Measurements from ENCODE around the gene UBE2Q2. TPM values are rescaled to one million over a fixed set of nuclear protein-coding genes. Genes with fewer than 3 reads are reported as not detected.

The UBE2Q2 gene
- total RNA-seq, 3 donors from 2014 or later (not counting 1 experiment from before 2014, with no cell fraction given): 39.5 to 64.6 (median 63.9) TPM

GRCh38 chr15:75840659-75841058 is 2.6 kb upstream of the UBE2Q2 start:
- no peak overlapping the region for H3K27ac Mint-ChIP-seq
- no peaks in the 10 kb centered on the region for H3K9me3 Mint-ChIP-seq
- no peaks in the 10 kb centered on the region for H3K9me3 ChIP-seq (ENCODE audit: control insufficient read depth, insufficient read depth, low read length)

DNA sequence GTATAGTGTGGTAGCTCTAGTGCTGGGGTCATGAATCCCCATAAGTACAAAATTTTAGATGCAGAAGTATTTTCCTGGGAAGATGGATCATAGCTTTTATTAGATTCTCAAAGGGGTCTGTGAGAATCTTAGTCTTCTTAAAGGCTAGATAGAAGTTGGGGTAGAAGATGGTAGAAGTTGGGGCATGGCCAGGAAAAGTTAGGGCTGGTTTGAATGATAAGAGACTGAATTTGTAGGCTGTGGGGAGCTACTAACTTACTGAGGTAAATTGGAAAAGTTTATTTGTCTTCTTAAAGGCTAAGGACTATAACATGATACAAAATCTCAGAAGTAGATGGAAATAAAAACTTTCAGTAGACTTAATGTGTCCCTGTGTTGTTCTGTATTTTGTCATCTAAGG is 1.6 kb upstream of the UBE2Q2 start:
- H3K36me3 Mint-ChIP-seq: no peaks in the 10 kb centered on the region
- Histone ChIP-seq H3K9me3 (ENCODE audit: control insufficient read depth, insufficient read depth, low read length) (no peaks in the 10 kb centered on the region), H3K27ac (ENCODE audit: low read length) (no peak overlapping the region), H3K4me1 (ENCODE audit: control insufficient read depth, insufficient read depth, low read length) (peaks cover 41% of the 10 kb centered on the region), H3K36me3 (ENCODE audit: control insufficient read depth, insufficient read depth, low read length) (no peaks in the 10 kb centered on the region), H3K27me3 (ENCODE audit: control insufficient read depth, insufficient read depth, low read length) (no peaks in the 10 kb centered on the region), H3K4me3 (ENCODE audit: low read length) (no peak overlapping the region)
- H3K9me3 Mint-ChIP-seq: no peaks in the 10 kb centered on the region
- intact Hi-C loops (cut with micrococcal nuclease): loop anchor here (10.0 kb wide), 1 partner anchor 63 kb away; the partner anchor contains the start of gene FBXO22
- DNase-seq (peak in 1 of 2 donors; percentile 9), ATAC-seq (no peak)
- peak overlapping the region; percentile 49 for H3K4me3 Mint-ChIP-seq
- H3K27ac Mint-ChIP-seq: peak overlapping the region in 1 of 2 donors; percentile 88
- TF ChIP-seq, protein P1, sequence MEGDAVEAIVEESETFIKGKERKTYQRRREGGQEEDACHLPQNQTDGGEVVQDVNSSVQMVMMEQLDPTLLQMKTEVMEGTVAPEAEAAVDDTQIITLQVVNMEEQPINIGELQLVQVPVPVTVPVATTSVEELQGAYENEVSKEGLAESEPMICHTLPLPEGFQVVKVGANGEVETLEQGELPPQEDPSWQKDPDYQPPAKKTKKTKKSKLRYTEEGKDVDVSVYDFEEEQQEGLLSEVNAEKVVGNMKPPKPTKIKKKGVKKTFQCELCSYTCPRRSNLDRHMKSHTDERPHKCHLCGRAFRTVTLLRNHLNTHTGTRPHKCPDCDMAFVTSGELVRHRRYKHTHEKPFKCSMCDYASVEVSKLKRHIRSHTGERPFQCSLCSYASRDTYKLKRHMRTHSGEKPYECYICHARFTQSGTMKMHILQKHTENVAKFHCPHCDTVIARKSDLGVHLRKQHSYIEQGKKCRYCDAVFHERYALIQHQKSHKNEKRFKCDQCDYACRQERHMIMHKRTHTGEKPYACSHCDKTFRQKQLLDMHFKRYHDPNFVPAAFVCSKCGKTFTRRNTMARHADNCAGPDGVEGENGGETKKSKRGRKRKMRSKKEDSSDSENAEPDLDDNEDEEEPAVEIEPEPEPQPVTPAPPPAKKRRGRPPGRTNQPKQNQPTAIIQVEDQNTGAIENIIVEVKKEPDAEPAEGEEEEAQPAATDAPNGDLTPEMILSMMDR (IDR thresholded peaks at IDR 0.05): no peak
- no peaks in the 10 kb centered on the region for H3K27me3 Mint-ChIP-seq (ENCODE audit: low read depth in 2 of 2)
- peaks cover 31 to 33% of the 10 kb centered on the region in 2 donors for H3K4me1 Mint-ChIP-seq

More at GRCh38 chr15:75840659-75841058, 2.6 kb upstream of the UBE2Q2 start:
- Mint-ChIP-seq H3K4me1 (peaks cover 25% of the 10 kb centered on the region in 2 donors), H3K4me3 (no peak overlapping the region), H3K27me3 (ENCODE audit: low read depth in 2 of 2) (no peaks in the 10 kb centered on the region), H3K36me3 (no peaks in the 10 kb centered on the region)
- peaks cover 38% of the 10 kb centered on the region for H3K4me1 ChIP-seq (ENCODE audit: control insufficient read depth, insufficient read depth, low read length)
- no peak for DNase-seq
- no peak for ATAC-seq
- H3K27ac ChIP-seq (ENCODE audit: low read length): no peak overlapping the region
- no peak overlapping the region for H3K4me3 ChIP-seq (ENCODE audit: low read length)
- H3K36me3 ChIP-seq (ENCODE audit: control insufficient read depth, insufficient read depth, low read length): no peaks in the 10 kb centered on the region
- TF ChIP-seq, protein P1 (IDR thresholded peaks at IDR 0.05): no peak
- H3K27me3 ChIP-seq (ENCODE audit: control insufficient read depth, insufficient read depth, low read length): no peaks in the 10 kb centered on the region
- intact Hi-C loops (cut with micrococcal nuclease): loop anchor here (10.0 kb wide), 1 partner anchor 64 kb away; the partner anchor contains the start of gene FBXO22

GRCh38 chr15:75843678-75844581 is 683 bp downstream of the UBE2Q2 start:
- Histone ChIP-seq H3K4me1 (ENCODE audit: control insufficient read depth, insufficient read depth, low read length) (peaks cover 28% of the 10 kb centered on the region), H3K27me3 (ENCODE audit: control insufficient read depth, insufficient read depth, low read length) (no peaks in the 10 kb centered on the region), H3K27ac (ENCODE audit: low read length) (peak overlapping the region; percentile 76), H3K4me3 (ENCODE audit: low read length) (peak overlapping the region; percentile 73), H3K9me3 (ENCODE audit: control insufficient read depth, insufficient read depth, low read length) (no peaks in the 10 kb centered on the region), H3K36me3 (ENCODE audit: control insufficient read depth, insufficient read depth, low read length) (no peaks in the 10 kb centered on the region)
- intact Hi-C loops (cut with micrococcal nuclease): loop anchor here (10.0 kb wide), 1 partner anchor 61 kb away; the partner anchor contains the start of gene FBXO22
- no peaks in the 10 kb centered on the region for H3K9me3 Mint-ChIP-seq
- WGBS (ENCODE audit: insufficient coverage): under 1% methylated on average over 74 of the region's 77 CpGs
- ATAC-seq (peak; percentile 29 to 50 (median 37)), DNase-seq (peak; percentile 17 to 68)
- H3K4me3 Mint-ChIP-seq: peak overlapping the region; percentile 96
- H3K36me3 Mint-ChIP-seq: no peaks in the 10 kb centered on the region
- TF ChIP-seq, protein P1 (IDR thresholded peaks at IDR 0.05): no peak
- no peaks in the 10 kb centered on the region for H3K27me3 Mint-ChIP-seq (ENCODE audit: low read depth in 2 of 2)
- peaks cover 54 to 55% of the 10 kb centered on the region in 2 donors for H3K4me1 Mint-ChIP-seq
- peak overlapping the region; percentile 52 to 70 for H3K27ac Mint-ChIP-seq

All from natural killer cell (primary cell).